Chondrocyte (in vitro differentiated cells): ENCODE data around the gene CPED1. TPM values are rescaled to one million over a fixed set of nuclear protein-coding genes. Genes with fewer than 3 reads are reported as not detected.

Experiments used
- DNase-seq: peaks from one replicate; pipeline ENCODE4 v3.0.0; 2021; ENCODE audit warnings: mixed read lengths, low spot score
- H3K27ac Mint-ChIP-seq: one replicate; pipeline ENCODE4 v1.8.0; 2021; ENCODE audit warnings: mild to moderate bottlenecking, moderate library complexity, mixed read lengths; ENCODE audit not compliant: unreplicated experiment
- H3K27me3 Mint-ChIP-seq: 2 replicates; pipeline ENCODE4 v1.8.0; 2021; ENCODE audit warnings: low read depth, mixed read lengths
- H3K36me3 Mint-ChIP-seq: 2 replicates; pipeline ENCODE4 v1.8.0; 2021; ENCODE audit warnings: low read depth, mixed read lengths
- H3K4me1 Mint-ChIP-seq: 2 replicates; pipeline ENCODE4 v1.8.0; 2021; ENCODE audit warnings: low read depth, mild to moderate bottlenecking, mixed read lengths
- H3K4me3 Mint-ChIP-seq: one replicate; pipeline ENCODE4 v1.8.0; 2021; ENCODE audit warnings: mild to moderate bottlenecking, moderate library complexity, mixed read lengths; ENCODE audit not compliant: unreplicated experiment
- H3K9me3 Mint-ChIP-seq: 2 replicates; pipeline ENCODE4 v1.8.0; 2021; ENCODE audit warnings: low read depth, mixed read lengths
- total RNA-seq: library from RNA; stranded (reverse); gene quantifications from 3 replicates; pipeline ENCODE4 v1.2.1, GENCODE V29; 2021
- TF ChIP-seq, protein P1 (sequence below): fragments of 200-600 bp; sonication (generic); IDR thresholded peaks from 2 replicates; pipeline ENCODE4 v1.5.0; 2021; ENCODE audit warnings: antibody characterized with exemption, mild to moderate bottlenecking, moderate library complexity

The CPED1 gene
- total RNA-seq, 1 donor from 2014 or later: 2.8 TPM

- no peaks in the 10 kb centered on the region for H3K27me3 Mint-ChIP-seq
- TF ChIP-seq, protein P1, sequence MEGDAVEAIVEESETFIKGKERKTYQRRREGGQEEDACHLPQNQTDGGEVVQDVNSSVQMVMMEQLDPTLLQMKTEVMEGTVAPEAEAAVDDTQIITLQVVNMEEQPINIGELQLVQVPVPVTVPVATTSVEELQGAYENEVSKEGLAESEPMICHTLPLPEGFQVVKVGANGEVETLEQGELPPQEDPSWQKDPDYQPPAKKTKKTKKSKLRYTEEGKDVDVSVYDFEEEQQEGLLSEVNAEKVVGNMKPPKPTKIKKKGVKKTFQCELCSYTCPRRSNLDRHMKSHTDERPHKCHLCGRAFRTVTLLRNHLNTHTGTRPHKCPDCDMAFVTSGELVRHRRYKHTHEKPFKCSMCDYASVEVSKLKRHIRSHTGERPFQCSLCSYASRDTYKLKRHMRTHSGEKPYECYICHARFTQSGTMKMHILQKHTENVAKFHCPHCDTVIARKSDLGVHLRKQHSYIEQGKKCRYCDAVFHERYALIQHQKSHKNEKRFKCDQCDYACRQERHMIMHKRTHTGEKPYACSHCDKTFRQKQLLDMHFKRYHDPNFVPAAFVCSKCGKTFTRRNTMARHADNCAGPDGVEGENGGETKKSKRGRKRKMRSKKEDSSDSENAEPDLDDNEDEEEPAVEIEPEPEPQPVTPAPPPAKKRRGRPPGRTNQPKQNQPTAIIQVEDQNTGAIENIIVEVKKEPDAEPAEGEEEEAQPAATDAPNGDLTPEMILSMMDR: no peak
- no peaks in the 10 kb centered on the region for H3K36me3 Mint-ChIP-seq
- H3K27ac Mint-ChIP-seq: no peak overlapping the region
- no peak for DNase-seq
- no peak overlapping the region for H3K4me3 Mint-ChIP-seq
- peaks cover 11% of the 10 kb centered on the region for H3K9me3 Mint-ChIP-seq
- H3K4me1 Mint-ChIP-seq: no peaks in the 10 kb centered on the region
Measured at GRCh38 chr7:121259826-121260225, 271.3 kb downstream of the CPED1 start.

- H3K27ac Mint-ChIP-seq: no peak overlapping the region
- peaks cover under 1% of the 10 kb centered on the region for H3K9me3 Mint-ChIP-seq
- H3K4me1 Mint-ChIP-seq: no peaks in the 10 kb centered on the region
- TF ChIP-seq, protein P1: no peak
- no peaks in the 10 kb centered on the region for H3K27me3 Mint-ChIP-seq
- no peak for DNase-seq
- no peak overlapping the region for H3K4me3 Mint-ChIP-seq
- no peaks in the 10 kb centered on the region for H3K36me3 Mint-ChIP-seq
Measured at GRCh38 chr7:121261207-121261884, 272.8 kb downstream of the CPED1 start.

DNA sequence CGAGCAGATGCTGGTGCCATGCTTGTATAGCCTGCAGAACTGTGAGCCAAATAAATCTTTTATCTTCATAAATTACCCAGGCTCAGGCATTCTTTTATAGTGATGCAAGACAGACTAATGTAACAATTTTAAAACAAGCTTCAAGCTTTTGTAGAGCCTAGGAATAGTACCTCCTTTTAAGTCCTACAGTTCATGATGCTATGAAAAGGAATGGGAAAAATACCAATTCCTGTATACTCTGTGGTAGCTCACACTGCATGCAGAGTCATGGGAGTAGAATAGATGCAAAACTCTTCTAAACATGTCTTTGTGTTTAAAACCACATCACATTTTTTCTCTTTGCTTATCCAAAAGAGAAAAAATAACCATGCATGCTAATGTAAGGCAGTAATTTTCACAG lies 273.7 kb downstream of the CPED1 start:
- TF ChIP-seq, protein P1: no peak
- H3K9me3 Mint-ChIP-seq: no peaks in the 10 kb centered on the region
- DNase-seq: no peak
- H3K4me3 Mint-ChIP-seq: no peak overlapping the region
- H3K27me3 Mint-ChIP-seq: no peaks in the 10 kb centered on the region
- H3K36me3 Mint-ChIP-seq: no peaks in the 10 kb centered on the region
- H3K27ac Mint-ChIP-seq: no peak overlapping the region
- no peaks in the 10 kb centered on the region for H3K4me1 Mint-ChIP-seq

DNA sequence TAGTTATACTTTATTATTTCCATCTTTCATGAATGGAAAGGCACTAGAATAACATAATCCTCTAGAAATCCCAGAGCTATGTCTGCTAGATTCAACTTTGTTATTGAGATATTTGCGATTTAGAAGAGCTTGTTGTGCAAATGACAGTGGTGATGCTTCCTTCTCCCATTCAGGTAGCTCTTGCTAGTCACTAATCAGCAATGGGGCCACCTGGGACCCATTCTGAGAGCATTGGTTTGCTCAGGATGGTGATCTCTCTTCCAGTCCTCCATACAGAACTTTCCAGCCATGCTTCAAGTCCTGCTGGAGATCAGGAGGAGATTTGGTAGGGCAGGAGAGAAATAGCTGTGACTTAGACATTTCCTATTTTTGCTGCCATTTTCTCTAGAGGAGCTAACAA lies 274.5 kb downstream of the CPED1 start:
- TF ChIP-seq, protein P1: no peak
- no peak overlapping the region for H3K27ac Mint-ChIP-seq
- no peaks in the 10 kb centered on the region for H3K4me1 Mint-ChIP-seq
- DNase-seq: no peak
- H3K4me3 Mint-ChIP-seq: no peak overlapping the region
- H3K27me3 Mint-ChIP-seq: no peaks in the 10 kb centered on the region
- no peaks in the 10 kb centered on the region for H3K36me3 Mint-ChIP-seq
- H3K9me3 Mint-ChIP-seq: no peaks in the 10 kb centered on the region

GRCh38 chr7:121266307-121266894 lies 277.9 kb downstream of the CPED1 start:
- Mint-ChIP-seq H3K36me3 (peaks cover 2% of the 10 kb centered on the region), H3K27ac (no peak overlapping the region), H3K9me3 (no peaks in the 10 kb centered on the region), H3K4me3 (no peak overlapping the region), H3K27me3 (no peaks in the 10 kb centered on the region), H3K4me1 (no peaks in the 10 kb centered on the region)
- no peak for DNase-seq
- TF ChIP-seq, protein P1: no peak
